IPS-NIHi11 (cell line): ENCODE results near the gene ENO1.

Experiments used
- DNase-seq: peaks from one replicate; pipeline ENCODE4 v3.0.0; 2012; ENCODE audit warnings: mixed read lengths, low spot score

Gene ENO1

DNA sequence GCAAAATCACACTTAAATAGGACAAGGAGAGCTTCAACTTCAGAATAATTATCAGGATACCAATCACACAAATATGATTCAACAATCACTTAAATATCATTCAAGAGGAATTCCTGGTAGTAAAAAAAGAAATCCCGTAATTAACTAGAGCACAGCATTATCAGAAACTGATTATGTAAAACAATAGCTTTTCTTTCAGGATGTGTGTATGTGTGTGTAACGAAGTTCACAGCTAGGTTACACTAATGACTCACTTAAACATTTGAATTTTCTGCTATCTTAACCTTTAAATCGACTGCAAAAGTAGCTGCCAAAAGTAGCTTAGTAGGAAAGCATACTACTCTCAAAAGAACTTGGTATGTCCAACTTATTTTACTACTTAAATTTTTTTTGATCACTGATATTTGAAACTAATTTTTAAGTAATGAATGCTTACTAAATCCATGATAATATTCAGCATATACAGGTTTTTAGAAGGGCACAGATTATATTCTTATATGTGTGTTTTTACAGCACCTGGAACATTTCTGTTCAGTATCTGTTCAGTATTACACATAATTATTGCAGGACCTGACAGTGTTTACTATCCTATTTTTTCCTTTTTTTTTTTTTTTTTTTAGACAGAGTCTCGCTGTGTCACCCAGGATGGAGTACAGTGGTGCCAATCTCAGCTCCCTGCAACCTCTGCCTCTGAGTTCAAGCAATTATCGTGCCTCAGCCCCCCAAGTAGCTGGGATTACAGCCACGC, 65.3 kb downstream of the ENO1 start:
- DNase-seq = no peak

DNA sequence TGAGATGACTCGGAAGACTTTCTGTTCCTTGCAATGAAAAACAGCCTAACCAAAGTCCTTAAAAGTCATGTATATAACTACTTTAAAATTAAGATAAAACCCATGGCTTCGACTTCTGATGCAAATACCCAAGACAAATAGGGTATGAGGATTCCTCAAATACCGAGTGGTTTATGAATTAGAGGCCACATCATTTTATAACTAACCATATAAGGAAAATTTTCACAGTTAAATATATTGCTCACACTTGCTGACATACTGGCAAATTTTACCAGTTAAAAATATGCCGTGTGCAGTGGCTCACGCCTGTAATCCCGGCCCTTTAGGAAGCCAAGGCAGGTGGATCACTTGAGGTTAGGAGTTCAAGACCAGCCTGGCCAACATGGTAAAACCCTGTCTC, 66.4 kb downstream of the ENO1 start:
- no peak for DNase-seq
